GM18867 (cell line): ENCODE results near the gene EFNB1.

Experiments
- ATAC-seq: cut with Tn5 transposase; IDR thresholded peaks from one replicate; pipeline ENCODE4 v1.9.1; 2021; ENCODE audit warnings: mild to moderate bottlenecking, moderate library complexity; ENCODE audit not compliant: unreplicated experiment

The EFNB1 gene

GRCh38 chrX:68842781-68843581 is 14.2 kb downstream of the EFNB1 start:
- no peak for ATAC-seq

- ATAC-seq: no peak
These were observed 15.2 kb downstream of the EFNB1 start for GRCh38 chrX:68843992-68844391.

- no peak for ATAC-seq
These were observed 15.8 kb downstream of the EFNB1 start for GRCh38 chrX:68844581-68844980.

- no peak for ATAC-seq
These were observed 17.7 kb downstream of the EFNB1 start for GRCh38 chrX:68846536-68846935.

- no peak for ATAC-seq
These were observed 18.4 kb downstream of the EFNB1 start for GRCh38 chrX:68847172-68847571.

GRCh38 chrX:68848189-68848940 is 19.5 kb downstream of the EFNB1 start:
- ATAC-seq: no peak

- ATAC-seq: no peak
These were observed 22.3 kb downstream of the EFNB1 start for GRCh38 chrX:68851082-68851481.

GRCh38 chrX:68852046-68852445 is 23.2 kb downstream of the EFNB1 start:
- ATAC-seq: no peak

GRCh38 chrX:68853665-68854251 is 24.9 kb downstream of the EFNB1 start:
- ATAC-seq: no peak

- ATAC-seq: no peak
These were observed 36.5 kb downstream of the EFNB1 start for GRCh38 chrX:68865300-68865699.

- ATAC-seq: no peak
These were observed 37.1 kb downstream of the EFNB1 start for GRCh38 chrX:68865926-68866325.

- ATAC-seq: no peak
These were observed 38.8 kb downstream of the EFNB1 start for GRCh38 chrX:68867458-68868112.

GRCh38 chrX:68868316-68868715 is 39.5 kb downstream of the EFNB1 start:
- no peak for ATAC-seq

GRCh38 chrX:68868902-68869800 is 40.3 kb downstream of the EFNB1 start:
- no peak for ATAC-seq

- ATAC-seq: no peak
These were observed 41.5 kb downstream of the EFNB1 start for GRCh38 chrX:68870357-68870756.

- no peak for ATAC-seq
These were observed 43.4 kb downstream of the EFNB1 start for GRCh38 chrX:68872171-68872570.

- no peak for ATAC-seq
These were observed 45.3 kb downstream of the EFNB1 start for GRCh38 chrX:68874076-68874475.

- no peak for ATAC-seq
These were observed 47.9 kb downstream of the EFNB1 start for GRCh38 chrX:68876731-68877130.

GRCh38 chrX:68877606-68878005 is 48.8 kb downstream of the EFNB1 start:
- ATAC-seq: no peak

- ATAC-seq: no peak
These were observed 50.3 kb downstream of the EFNB1 start for GRCh38 chrX:68878977-68879645.
